ENCODE results near the gene EPAS1.

The EPAS1 gene

GRCh38 chr2:46402874-46403273, 105.7 kb downstream of the EPAS1 start:
- Mint-ChIP-seq H3K9me3 (no peaks in the 10 kb centered on the region), H3K36me3 (ENCODE audit: low read depth) (no peaks in the 10 kb centered on the region), H3K4me3 (no peak overlapping the region), H3K27me3 (ENCODE audit: low read depth) (peaks cover 5% of the 10 kb centered on the region), H3K27ac (no peak overlapping the region), H3K4me1 (no peaks in the 10 kb centered on the region)
- TF ChIP-seq CTCF (IDR thresholded peaks at IDR 0.05; ENCODE audit: unreplicated experiment in 3 of 3) = no peak

- TF ChIP-seq CTCF (IDR thresholded peaks at IDR 0.05; ENCODE audit: unreplicated experiment in 3 of 3) = no peak
Observed at GRCh38 chr2:46404181-46404759, 107.1 kb downstream of the EPAS1 start.

GRCh38 chr2:46407852-46408455, 110.7 kb downstream of the EPAS1 start:
- peaks cover 9% of the 10 kb centered on the region for H3K27me3 Mint-ChIP-seq (ENCODE audit: low read depth)
- no peaks in the 10 kb centered on the region for H3K9me3 Mint-ChIP-seq
- TF ChIP-seq CTCF (IDR thresholded peaks at IDR 0.05; ENCODE audit: unreplicated experiment in 3 of 3) = no peak
- no peak overlapping the region for H3K4me3 Mint-ChIP-seq
- no peaks in the 10 kb centered on the region for H3K4me1 Mint-ChIP-seq
- H3K36me3 Mint-ChIP-seq (ENCODE audit: low read depth) = no peaks in the 10 kb centered on the region
- H3K27ac Mint-ChIP-seq = no peak overlapping the region

More at GRCh38 chr2:46404181-46404759, 107.1 kb downstream of the EPAS1 start:
- H3K27ac Mint-ChIP-seq = no peak overlapping the region
- no peak overlapping the region for H3K4me3 Mint-ChIP-seq
- peaks cover 5% of the 10 kb centered on the region for H3K27me3 Mint-ChIP-seq (ENCODE audit: low read depth)
- no peaks in the 10 kb centered on the region for H3K9me3 Mint-ChIP-seq
- no peaks in the 10 kb centered on the region for H3K4me1 Mint-ChIP-seq
- H3K36me3 Mint-ChIP-seq (ENCODE audit: low read depth) = no peaks in the 10 kb centered on the region

GRCh38 chr2:46409756-46410155, 112.5 kb downstream of the EPAS1 start:
- no peak for TF ChIP-seq CTCF (IDR thresholded peaks at IDR 0.05; ENCODE audit: unreplicated experiment in 3 of 3)
- Mint-ChIP-seq H3K27me3 (ENCODE audit: low read depth) (peaks cover 9% of the 10 kb centered on the region), H3K36me3 (ENCODE audit: low read depth) (no peaks in the 10 kb centered on the region), H3K9me3 (peaks cover 1% of the 10 kb centered on the region), H3K27ac (no peak overlapping the region), H3K4me3 (no peak overlapping the region), H3K4me1 (no peaks in the 10 kb centered on the region)

- Mint-ChIP-seq H3K27ac (no peak overlapping the region), H3K4me3 (no peak overlapping the region), H3K27me3 (ENCODE audit: low read depth) (peaks cover 9% of the 10 kb centered on the region), H3K9me3 (peaks cover 7% of the 10 kb centered on the region), H3K4me1 (no peaks in the 10 kb centered on the region), H3K36me3 (ENCODE audit: low read depth) (no peaks in the 10 kb centered on the region)
- no peak for TF ChIP-seq CTCF (IDR thresholded peaks at IDR 0.05; ENCODE audit: unreplicated experiment in 3 of 3)
Observed at GRCh38 chr2:46410273-46411244, 113.4 kb downstream of the EPAS1 start.
